Natural killer cell (primary cell): ENCODE data around the gene SPATA33. TPM values are rescaled to one million over a fixed set of nuclear protein-coding genes. Genes with fewer than 3 reads are reported as not detected.

Source experiments
- ATAC-seq, 3 donors: fragments of 150-1000 bp in 2 of 3; fragments of 200-7000 bp in 1 of 3; cut with Tn5 transposase; 1 replicate in 1 of 3; 2 replicates in 2 of 3; pipeline ENCODE4 v1.10.0; 2021; ENCODE audit warnings: mild to moderate bottlenecking in 2 of 3, moderate library complexity in 2 of 3
- DNase-seq, 2 donors: peaks; one replicate each; pipeline versions ENCODE4 v3.0.0 to v3.0.0-alpha.2; 2013 to 2021; ENCODE audit warnings: mixed read lengths in 1 of 2
- H3K27ac ChIP-seq: one replicate; pipeline ENCODE4 v1.5.1; 2013; ENCODE audit warnings: mild to moderate bottlenecking, low read length
- H3K27me3 ChIP-seq: one replicate; pipeline ENCODE4 v1.6.1; 2013; ENCODE audit warnings: low read length; ENCODE audit not compliant: control insufficient read depth, insufficient read depth
- H3K36me3 ChIP-seq: one replicate; pipeline ENCODE4 v1.6.1; 2013; ENCODE audit warnings: low read length; ENCODE audit not compliant: control insufficient read depth, insufficient read depth
- H3K4me1 ChIP-seq: one replicate; pipeline ENCODE4 v1.6.1; 2013; ENCODE audit warnings: low read length; ENCODE audit not compliant: control insufficient read depth, insufficient read depth
- H3K4me3 ChIP-seq: one replicate; pipeline ENCODE4 v1.5.1; 2013; ENCODE audit warnings: low read length
- H3K9me3 ChIP-seq: one replicate; pipeline ENCODE4 v1.6.1; 2013; ENCODE audit warnings: low read length; ENCODE audit not compliant: control insufficient read depth, insufficient read depth
- H3K27ac Mint-ChIP-seq, 2 donors: one replicate each; pipeline ENCODE4 v1.8.0; 2022; ENCODE audit warnings: mild to moderate bottlenecking in 2 of 2, mixed read lengths in 2 of 2, moderate library complexity in 1 of 2
- H3K27me3 Mint-ChIP-seq, 2 donors: one replicate each; pipeline ENCODE4 v1.8.0; 2022; ENCODE audit warnings: low read depth in 2 of 2, mixed read lengths in 2 of 2
- H3K36me3 Mint-ChIP-seq: one replicate; pipeline ENCODE4 v1.8.0; 2022; ENCODE audit warnings: mixed read lengths
- H3K4me1 Mint-ChIP-seq, 2 donors: one replicate each; pipeline ENCODE4 v1.8.0; 2022; ENCODE audit warnings: mixed read lengths in 2 of 2
- H3K4me3 Mint-ChIP-seq: one replicate; pipeline ENCODE4 v1.8.0; 2022; ENCODE audit warnings: mild to moderate bottlenecking, moderate library complexity, mixed read lengths
- H3K9me3 Mint-ChIP-seq, 2 donors: one replicate each; pipeline ENCODE4 v1.8.0; 2022; ENCODE audit warnings: mixed read lengths in 2 of 2
- CTCF ChIP-seq: fragments of 200-600 bp; IDR thresholded peaks from one replicate; pipeline ENCODE4 v1.8.0; 2022; ENCODE audit warnings: antibody characterized with exemption
- WGBS: methylation state at CpG from one replicate; pipeline ENCODE4 v1.1.7; 2013; ENCODE audit warnings: missing lambda C conversion rate; ENCODE audit not compliant: insufficient coverage; 5-methylcytosine and 5-hydroxymethylcytosine counted together
- intact Hi-C: fragments of 100-400 bp; cut with micrococcal nuclease; formaldehyde crosslinking; loops from one replicate; pipeline ENCODE4 v1.14.2; 2022
- total RNA-seq, 4 donors: library from RNA; stranded (reverse); fragments of 120-200 nt in 1 of 4; gene quantifications; one replicate each; pipeline versions ENCODE4 v1.2.3 to v1.2.4, GENCODE V29; 2013 to 2022

SPATA33 gene
- total RNA-seq, 3 donors from 2014 or later (not counting 1 experiment from before 2014, with no cell fraction given) = 6.5 to 11.9 (median 8.4) TPM

GRCh38 chr16:89690392-89690901 lies 32.8 kb downstream of the SPATA33 start:
- H3K27ac ChIP-seq = no peak overlapping the region
- DNase-seq (no peak), ATAC-seq (no peak)
- no peak overlapping the region for H3K4me3 ChIP-seq
- Mint-ChIP-seq H3K27ac (no peak overlapping the region), H3K9me3 (no peaks in the 10 kb centered on the region), H3K27me3 (no peaks in the 10 kb centered on the region), H3K36me3 (no peaks in the 10 kb centered on the region), H3K4me1 (peaks cover 7 to 32% of the 10 kb centered on the region in 2 donors), H3K4me3 (no peak overlapping the region)
- no peaks in the 10 kb centered on the region for H3K27me3 ChIP-seq
- TF ChIP-seq CTCF = no peak
- intact Hi-C loops = no loop called here
- peaks cover 29% of the 10 kb centered on the region for H3K4me1 ChIP-seq
- peaks cover 33% of the 10 kb centered on the region for H3K36me3 ChIP-seq
- 95% methylated on average over 16 of the region's 16 CpGs for WGBS
- H3K9me3 ChIP-seq = no peaks in the 10 kb centered on the region

GRCh38 chr16:89691231-89691985 lies 33.8 kb downstream of the SPATA33 start:
- no peaks in the 10 kb centered on the region for H3K27me3 ChIP-seq
- TF ChIP-seq CTCF = no peak
- ATAC-seq (no peak), DNase-seq (no peak)
- no peak overlapping the region for H3K4me3 Mint-ChIP-seq
- no peaks in the 10 kb centered on the region for H3K9me3 Mint-ChIP-seq
- H3K36me3 ChIP-seq = peaks cover 35% of the 10 kb centered on the region
- intact Hi-C loops = no loop called here
- no peaks in the 10 kb centered on the region for H3K9me3 ChIP-seq
- no peak overlapping the region for H3K27ac ChIP-seq
- no peak overlapping the region for H3K4me3 ChIP-seq
- no peak overlapping the region for H3K27ac Mint-ChIP-seq
- peaks cover 12 to 39% of the 10 kb centered on the region in 2 donors for H3K4me1 Mint-ChIP-seq
- no peaks in the 10 kb centered on the region for H3K36me3 Mint-ChIP-seq
- WGBS = 97% methylated on average over 21 of the region's 21 CpGs
- no peaks in the 10 kb centered on the region for H3K27me3 Mint-ChIP-seq
- H3K4me1 ChIP-seq = peaks cover 29% of the 10 kb centered on the region

GRCh38 chr16:89691986-89692569 lies 34.4 kb downstream of the SPATA33 start:
- no peak overlapping the region for H3K4me3 ChIP-seq
- H3K27me3 ChIP-seq = no peaks in the 10 kb centered on the region
- Mint-ChIP-seq H3K36me3 (no peaks in the 10 kb centered on the region), H3K27ac (no peak overlapping the region), H3K27me3 (no peaks in the 10 kb centered on the region), H3K4me1 (peaks cover 19 to 40% of the 10 kb centered on the region in 2 donors), H3K4me3 (no peak overlapping the region), H3K9me3 (no peaks in the 10 kb centered on the region)
- no peak overlapping the region for H3K27ac ChIP-seq
- WGBS = 93% methylated on average over 13 of the region's 13 CpGs
- H3K9me3 ChIP-seq = no peaks in the 10 kb centered on the region
- DNase-seq (no peak), ATAC-seq (no peak)
- TF ChIP-seq CTCF = no peak
- intact Hi-C loops = no loop called here
- H3K4me1 ChIP-seq = peaks cover 34% of the 10 kb centered on the region
- peaks cover 35% of the 10 kb centered on the region for H3K36me3 ChIP-seq
